Prostate gland (tissue), 2 donors: ENCODE data around the gene TMEM147. TPM values are rescaled to one million over a fixed set of nuclear protein-coding genes. Genes with fewer than 3 reads are reported as not detected.

Experiments used
- DNase-seq: peaks from one replicate; pipeline ENCODE4 v3.0.0-alpha.2; 2019; ENCODE audit warnings: low spot score
- H3K27ac ChIP-seq, 2 donors: fragments of 200-600 bp; sonication (generic); 2 replicates each; pipeline ENCODE4 v1.5.1; 2017 to 2019
- H3K27me3 ChIP-seq: fragments of 200-600 bp; sonication (generic); replicated peaks from 2 replicates; pipeline ENCODE4 v1.5.1; 2019; ENCODE audit not compliant: insufficient read depth
- H3K36me3 ChIP-seq, 2 donors: fragments of 200-600 bp; sonication (generic); 1 replicate in 1 of 2; 2 replicates in 1 of 2; pipeline versions ENCODE4 v1.5.1 to v1.8.1; 2017 to 2019
- H3K4me1 ChIP-seq: fragments of 200-600 bp; sonication (generic); replicated peaks from 2 replicates; pipeline ENCODE4 v1.5.1; 2019
- H3K4me3 ChIP-seq, 2 donors: fragments of 200-600 bp; sonication (generic); 2 replicates each; pipeline ENCODE4 v1.5.1; 2017 to 2019
- H3K9me3 ChIP-seq: fragments of 200-600 bp; sonication (generic); 2 replicates; pipeline ENCODE4 v1.5.1; 2017
- CTCF ChIP-seq, 4 experiments: fragments of 200-600 bp in 2 of 4; fragments of 450-650 bp in 2 of 4; sonication (generic) in 2 of 4; IDR thresholded peaks; 1 replicate in 3 of 4; 2 replicates in 1 of 4; pipeline ENCODE4 v1.5.1; 2016 to 2019; ENCODE audit warnings: antibody characterized with exemption in 4 of 4, mild to moderate bottlenecking in 2 of 4, moderate library complexity in 2 of 4
- POLR2A ChIP-seq: fragments of 450-650 bp; IDR thresholded peaks from one replicate; pipeline ENCODE4 v1.6.1; 2016; ENCODE audit warnings: antibody characterized with exemption, mild to moderate bottlenecking
- POLR2AphosphoS5 ChIP-seq: sonication (generic); formaldehyde crosslinking; IDR thresholded peaks from one replicate; pipeline ENCODE4 v1.6.1; 2017; ENCODE audit warnings: antibody characterized with exemption
- WGBS: methylation state at CpG from one replicate; pipeline ENCODE4 v1.1.5; 2018; 5-methylcytosine and 5-hydroxymethylcytosine counted together
- intact Hi-C: fragments of 100-400 bp; cut with DNase I; formaldehyde crosslinking; loops from one replicate; pipeline ENCODE4 v1.14.2; 2022
- total RNA-seq, 2 donors: library from RNA; depleted of rRNA; stranded (reverse); fragments of >200 nt; gene quantifications; one replicate each; pipeline ENCODE4 v1.1.0, GENCODE V29; 2016

The TMEM147 gene
- total RNA-seq, 2 donors from 2014 or later: 105 to 120 TPM

DNA sequence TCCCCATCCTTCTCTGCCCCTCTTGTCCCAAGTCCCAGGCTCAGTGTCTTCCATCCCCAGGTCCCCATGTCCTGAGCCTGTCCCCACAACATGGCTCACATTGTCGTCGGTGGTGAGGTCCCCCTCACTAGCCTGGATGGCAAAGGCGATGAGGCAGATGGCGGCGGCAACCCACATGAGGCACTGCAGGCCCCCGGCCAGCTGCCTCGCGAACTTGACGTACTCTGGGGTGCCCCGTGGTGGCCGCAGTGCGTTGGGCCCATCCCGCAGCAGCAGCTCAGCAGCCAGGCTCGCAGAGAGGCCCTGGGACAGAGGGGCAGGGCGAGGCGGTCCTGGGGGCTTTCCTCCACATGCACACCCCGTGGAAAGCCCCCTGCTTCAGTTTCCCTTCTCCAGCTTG, 16.9 kb downstream of the TMEM147 start:
- no peaks in the 10 kb centered on the region for H3K36me3 ChIP-seq
- no peaks in the 10 kb centered on the region for H3K9me3 ChIP-seq
- H3K27me3 ChIP-seq: peaks cover 8% of the 10 kb centered on the region
- DNase-seq: no peak
- intact Hi-C loops: no loop called here
- H3K4me3 ChIP-seq: no peak overlapping the region
- H3K27ac ChIP-seq: no peak overlapping the region
- 57% methylated on average over 16 of the region's 17 CpGs for WGBS
- TF ChIP-seq POLR2AphosphoS5: no peak
- TF ChIP-seq CTCF (IDR thresholded peaks at IDR 0.05): no peak
- TF ChIP-seq POLR2A: no peak
- no peaks in the 10 kb centered on the region for H3K4me1 ChIP-seq

DNA sequence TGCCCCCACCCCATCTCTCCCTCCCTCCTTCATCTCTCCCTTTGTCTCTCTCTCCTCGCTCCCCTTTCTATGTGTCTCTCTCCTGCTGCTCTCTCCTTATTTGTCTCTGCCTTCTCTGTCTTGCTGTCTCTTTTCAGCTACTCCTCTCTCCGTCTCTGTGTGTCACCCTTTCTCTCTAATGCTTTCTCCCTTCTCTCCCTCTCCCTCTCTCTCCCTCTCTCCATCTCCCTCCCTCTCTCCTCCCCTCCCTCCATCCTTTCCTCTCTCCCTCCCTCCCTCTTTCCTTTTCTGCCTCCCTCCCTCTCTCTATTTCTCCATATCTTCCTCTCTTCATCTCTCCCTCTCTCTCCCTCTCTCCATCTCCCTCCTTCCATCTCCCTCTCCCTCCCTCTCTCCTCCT, 17.4 kb downstream of the TMEM147 start:
- no peak overlapping the region for H3K27ac ChIP-seq
- H3K4me1 ChIP-seq: no peaks in the 10 kb centered on the region
- WGBS: 69% methylated on average over 2 of the region's 2 CpGs
- H3K4me3 ChIP-seq: no peak overlapping the region
- no peaks in the 10 kb centered on the region for H3K9me3 ChIP-seq
- peaks cover 8% of the 10 kb centered on the region for H3K27me3 ChIP-seq
- intact Hi-C loops: no loop called here
- TF ChIP-seq POLR2A (no peak), POLR2AphosphoS5 (no peak), CTCF (IDR thresholded peaks at IDR 0.05) (no peak)
- no peak for DNase-seq
- H3K36me3 ChIP-seq: no peaks in the 10 kb centered on the region

GRCh38 chr19:35563207-35563829, 17.9 kb downstream of the TMEM147 start, which contains the start of gene ATP4A:
Gene ATP4A (minus strand): TSS chr19:35563658. CDS start chr19:35563629, 29 bp downstream.
- WGBS: 69% methylated on average over 15 of the region's 15 CpGs
- Histone ChIP-seq H3K27me3 (peaks cover 5% of the 10 kb centered on the region), H3K27ac (no peak within 1 kb of the TSS)

DNA sequence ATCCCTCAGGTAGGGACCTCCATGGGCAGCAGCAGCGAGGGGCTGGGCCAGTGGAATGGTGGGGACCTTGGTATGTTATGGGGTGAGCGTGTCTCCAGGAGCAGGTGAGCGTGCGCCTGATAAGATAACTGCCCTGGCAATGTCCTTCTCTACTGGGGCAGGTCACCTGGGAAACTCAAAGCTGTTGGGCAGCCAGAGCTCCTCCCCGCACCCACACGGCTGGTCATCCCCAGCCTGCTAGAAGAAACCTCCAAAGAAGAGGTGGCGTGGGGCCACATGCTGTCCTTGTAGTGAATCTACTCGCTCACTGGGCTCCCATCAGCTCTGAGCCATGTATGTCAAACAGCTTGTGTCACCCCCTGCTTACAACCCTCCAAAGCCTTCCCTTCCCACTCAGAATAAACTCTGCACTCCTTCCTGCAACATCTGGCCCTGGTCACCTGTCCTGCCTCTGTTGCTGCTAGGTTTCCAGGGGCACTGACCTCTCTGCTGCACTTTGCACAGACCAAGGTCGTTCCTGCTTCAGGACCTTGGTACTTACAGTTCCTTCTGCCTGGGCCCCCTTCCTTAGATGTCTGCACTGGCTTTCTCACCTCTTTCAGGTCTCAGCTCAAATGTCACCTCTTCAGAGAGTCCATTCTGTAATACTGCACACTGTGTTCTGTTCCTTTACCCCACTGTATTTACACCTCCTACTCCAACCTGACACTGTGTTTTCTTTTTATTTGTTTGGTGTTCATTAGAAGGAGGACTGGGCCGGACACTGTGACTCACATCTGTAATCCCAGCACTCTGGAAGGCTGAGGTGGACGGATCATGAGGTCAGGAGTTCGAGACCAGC, 19.8 kb downstream of the TMEM147 start:
- WGBS: 78% methylated on average over 12 of the region's 12 CpGs
- no peaks in the 10 kb centered on the region for H3K36me3 ChIP-seq
- no peaks in the 10 kb centered on the region for H3K4me1 ChIP-seq
- H3K9me3 ChIP-seq: no peaks in the 10 kb centered on the region
- peaks cover 4% of the 10 kb centered on the region for H3K27me3 ChIP-seq
- intact Hi-C loops: no loop called here
- H3K4me3 ChIP-seq: no peak overlapping the region
- DNase-seq: no peak
- no peak overlapping the region for H3K27ac ChIP-seq
- no peak for TF ChIP-seq POLR2AphosphoS5
- TF ChIP-seq POLR2A: no peak

More at GRCh38 chr19:35563207-35563829, 17.9 kb downstream of the TMEM147 start, which contains the start of gene ATP4A:
- no peak within 1 kb of the TSS for H3K4me3 ChIP-seq
- H3K4me1 ChIP-seq: no peaks in the 10 kb centered on the region
- no peaks in the 10 kb centered on the region for H3K9me3 ChIP-seq
- intact Hi-C loops: no loop called here
- H3K36me3 ChIP-seq: no peaks in the 10 kb centered on the region
- no peak for DNase-seq
- TF ChIP-seq CTCF (IDR thresholded peaks at IDR 0.05) (no peak), POLR2AphosphoS5 (no peak), POLR2A (no peak)

DNA sequence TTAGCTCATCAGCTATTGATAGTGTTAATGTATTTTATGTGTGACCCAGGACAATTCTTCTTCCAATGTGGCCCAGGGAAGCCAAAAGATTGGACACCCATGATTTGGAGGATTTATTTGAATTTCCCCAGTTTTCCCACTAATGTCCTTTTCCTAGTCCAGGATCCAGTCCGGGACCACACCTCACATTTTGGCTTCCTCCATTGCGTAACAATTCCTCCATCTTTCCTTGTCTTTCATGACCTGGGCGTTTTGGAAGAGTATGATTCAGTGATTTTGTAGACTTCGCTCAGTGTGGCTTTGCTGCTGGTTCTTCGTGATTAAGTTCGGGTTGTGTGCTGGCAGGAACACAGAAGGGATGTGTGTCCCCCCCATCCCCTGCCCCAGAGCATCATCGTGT, 21.3 kb downstream of the TMEM147 start:
- DNase-seq: no peak
- intact Hi-C loops: no loop called here
- H3K27me3 ChIP-seq: peaks cover 4% of the 10 kb centered on the region
- TF ChIP-seq POLR2A (no peak), POLR2AphosphoS5 (no peak), CTCF (IDR thresholded peaks at IDR 0.05) (no peak)
- no peak overlapping the region for H3K27ac ChIP-seq
- WGBS: 85% methylated on average over 7 of the region's 7 CpGs
- no peaks in the 10 kb centered on the region for H3K4me1 ChIP-seq
- H3K9me3 ChIP-seq: no peaks in the 10 kb centered on the region
- no peak overlapping the region for H3K4me3 ChIP-seq
- H3K36me3 ChIP-seq: no peaks in the 10 kb centered on the region
